ENCODE measurements around the gene EFCAB8. TPM values are rescaled to one million over a fixed set of nuclear protein-coding genes. Genes with fewer than 3 reads are reported as not detected.

Gene EFCAB8
- total RNA-seq, 1 experiment from 2014 or later = 0.09 TPM

- no peak overlapping the region for H3K4me3 Mint-ChIP-seq
- Histone ChIP-seq H2BK15ac (ENCODE audit: low read depth, low read length) (no peak overlapping the region), H3K23me2 (ENCODE audit: insufficient read length, low read depth, low read length, poor library complexity, severe bottlenecking) (no peaks in the 10 kb centered on the region), H3K9me3 (ENCODE audit: control insufficient read depth, low read depth, low read length) (no peaks in the 10 kb centered on the region), H2AFZ (ENCODE audit: low read length) (no peak overlapping the region), H2BK5ac (ENCODE audit: insufficient read length, low read length) (no peak overlapping the region), H3T11ph (ENCODE audit: low read length) (no peak overlapping the region), H3K27me3 (ENCODE audit: insufficient read depth, low read length) (no peaks in the 10 kb centered on the region), H3K23ac (ENCODE audit: insufficient read length, low read depth, low read length) (no peak overlapping the region), H3K4ac (ENCODE audit: low read depth, low read length) (no peak overlapping the region), H3K79me2 (ENCODE audit: insufficient read depth, low read length) (no peaks in the 10 kb centered on the region), H2AK5ac (ENCODE audit: insufficient read length, low read length) (no peak overlapping the region), H3K56ac (ENCODE audit: insufficient read length, low read depth, low read length) (no peak overlapping the region), H3K4me2 (ENCODE audit: insufficient read depth, insufficient read length, low read length) (no peak overlapping the region), H3K14ac (ENCODE audit: insufficient read depth, low read length) (no peak overlapping the region), H4K8ac (replicated peaks; ENCODE audit: insufficient read length, low read depth, low read length) (no peak overlapping the region), H4K5ac (ENCODE audit: insufficient read length, low read depth, low read length) (no peak overlapping the region), H4K20me1 (ENCODE audit: control insufficient read depth, insufficient read depth, insufficient read length) (no peaks in the 10 kb centered on the region), H2BK12ac (ENCODE audit: insufficient read length, low read depth, low read length) (no peak overlapping the region), H3K27ac (ENCODE audit: insufficient read length, low read depth, low read length) (no peak overlapping the region), H3K4me1 (ENCODE audit: insufficient read depth, low read length) (no peaks in the 10 kb centered on the region), H4K91ac (ENCODE audit: insufficient read length, low read depth, low read length) (no peak overlapping the region), H2BK20ac (ENCODE audit: low read depth, low read length, poor library complexity, severe bottlenecking) (no peak overlapping the region), H3K9ac (ENCODE audit: extremely low read depth, insufficient read length, low read length) (no peak overlapping the region), H3K18ac (ENCODE audit: insufficient read length, low read depth, low read length) (no peak overlapping the region), H3K79me1 (ENCODE audit: insufficient read depth, low read depth, low read length, poor library complexity, severe bottlenecking) (no peaks in the 10 kb centered on the region), H2BK120ac (ENCODE audit: low read depth, low read length, poor library complexity, severe bottlenecking) (no peak overlapping the region)
- H3K27me3 Mint-ChIP-seq (ENCODE audit: low read depth) = peaks cover 8% of the 10 kb centered on the region
- no peaks in the 10 kb centered on the region for H3K36me3 Mint-ChIP-seq (ENCODE audit: insufficient read depth in 1 of 3, low read depth in 3 of 3)
- no peak for DNase-seq
- H3K27ac Mint-ChIP-seq = no peak overlapping the region
- no peak for TF ChIP-seq CTCF (conservative IDR thresholded peaks at IDR 0.05)
- H3K9me3 Mint-ChIP-seq = no peaks in the 10 kb centered on the region
- WGBS (ENCODE audit: extremely low coverage, insufficient read length, low lambda C conversion rate) = no CpG with 5 or more reads among the region's 10 CpGs
- peaks cover 3 to 4% of the 10 kb centered on the region in 2 experiments; a peak in 2 of 4 replicates for H3K4me1 Mint-ChIP-seq
Measured at GRCh38 chr20:32930181-32930580, 71.5 kb downstream of the EFCAB8 start.

Measured in H9 (cell line).